HG02938 (cell line): ENCODE measurements around the gene ROMO1.
"Not testable (repeated sequence)": the region's sequence is repeated elsewhere in the genome, so short reads cannot be mapped to it uniquely, and the experiment has no call there.

Experiments
- ATAC-seq: cut with Tn5 transposase; IDR thresholded peaks from one replicate; pipeline ENCODE4 v1.9.1; 2021; ENCODE audit warnings: mild to moderate bottlenecking, moderate library complexity; ENCODE audit not compliant: unreplicated experiment

ROMO1 gene

DNA sequence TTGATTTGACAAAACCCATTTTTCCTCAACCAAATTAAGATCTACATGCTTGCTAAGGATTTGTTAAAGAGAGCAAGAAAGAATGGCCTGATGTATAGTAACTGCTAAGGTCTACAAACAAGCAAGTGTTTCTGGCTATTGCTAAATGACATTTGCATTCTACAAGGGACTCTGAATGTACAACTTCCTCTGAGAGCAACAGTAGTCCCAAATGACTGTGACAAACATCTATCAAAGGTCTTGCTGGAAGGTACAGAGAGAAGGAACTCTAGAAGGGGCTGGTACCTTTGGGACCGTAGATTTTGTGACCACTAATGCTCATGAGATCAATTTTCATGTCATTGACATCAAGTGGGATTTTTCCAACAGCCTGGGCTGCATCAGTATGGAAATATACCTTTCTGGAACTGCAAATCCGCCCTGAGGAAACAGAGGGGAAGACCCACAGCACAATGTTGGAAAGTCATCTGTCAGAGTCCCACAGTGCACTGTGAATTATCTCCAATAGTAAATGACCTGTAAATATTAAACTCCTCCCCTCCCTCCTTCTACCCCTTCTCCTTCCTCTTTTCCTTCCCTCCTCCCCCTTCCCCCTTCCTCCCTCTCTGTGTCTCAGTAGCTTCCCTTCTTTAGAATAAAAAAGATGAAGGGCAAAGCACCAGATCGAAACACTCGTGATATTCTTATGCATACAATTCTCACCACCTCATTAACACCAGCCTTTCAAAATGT, 18.6 kb upstream of the ROMO1 start:
- ATAC-seq = no peak

DNA sequence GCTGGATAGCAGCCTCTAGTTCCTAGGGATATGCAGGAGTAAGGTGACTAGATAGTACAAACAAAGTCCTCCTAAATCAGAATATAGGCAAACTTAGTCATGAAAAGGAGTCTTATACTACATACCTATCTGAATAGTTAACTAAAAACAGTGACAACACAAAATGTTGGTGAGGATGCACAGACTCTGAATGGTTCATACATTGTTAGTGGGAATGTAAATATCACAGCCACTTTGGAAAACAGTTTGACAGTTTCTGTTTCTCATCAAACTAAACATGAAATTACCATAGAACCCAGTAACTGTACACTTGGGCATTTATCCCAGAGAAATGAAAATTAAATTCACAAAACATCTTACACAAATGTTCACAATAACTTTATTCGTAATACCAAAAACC, 17.2 kb upstream of the ROMO1 start:
- ATAC-seq = no peak

DNA sequence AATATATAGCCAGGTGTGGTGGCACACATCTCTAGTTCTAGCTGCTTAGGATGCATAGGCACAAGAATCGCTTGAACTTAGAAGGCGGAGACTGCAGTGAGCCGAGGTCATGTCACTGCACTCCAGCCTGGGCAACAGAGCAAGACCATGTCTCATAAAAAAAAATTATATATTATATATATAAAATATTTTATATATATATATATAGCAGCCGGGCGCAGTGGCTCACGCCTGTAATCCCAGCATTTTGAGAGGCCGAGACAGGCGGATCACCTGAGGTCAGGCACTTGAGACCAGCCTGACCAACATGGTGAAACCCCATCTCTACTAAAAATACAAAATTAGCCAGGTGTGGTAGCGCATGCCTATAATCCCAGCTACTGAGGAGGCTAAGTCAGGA, 13.8 kb upstream of the ROMO1 start:
- ATAC-seq = not testable (repeated sequence)

DNA sequence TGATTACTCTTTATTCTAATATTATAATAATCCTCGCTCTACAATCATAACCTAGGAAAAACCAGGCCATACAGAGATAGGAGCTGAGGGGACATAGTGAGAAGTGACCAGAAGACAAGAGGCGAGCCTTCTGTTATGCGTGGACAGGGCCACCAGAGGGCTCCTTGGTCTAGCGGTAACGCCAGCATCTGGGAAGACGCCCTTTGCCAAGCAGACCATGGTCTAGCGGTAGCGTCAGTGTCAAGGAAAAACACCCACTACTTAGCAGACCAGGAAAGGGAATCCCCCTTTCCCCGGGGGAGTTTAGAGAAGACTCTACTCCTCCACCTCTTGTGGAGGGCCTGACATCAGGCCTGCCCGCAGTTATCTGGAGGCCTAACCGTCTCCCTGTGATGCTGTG, 12.3 kb upstream of the ROMO1 start:
- not testable (repeated sequence) for ATAC-seq

DNA sequence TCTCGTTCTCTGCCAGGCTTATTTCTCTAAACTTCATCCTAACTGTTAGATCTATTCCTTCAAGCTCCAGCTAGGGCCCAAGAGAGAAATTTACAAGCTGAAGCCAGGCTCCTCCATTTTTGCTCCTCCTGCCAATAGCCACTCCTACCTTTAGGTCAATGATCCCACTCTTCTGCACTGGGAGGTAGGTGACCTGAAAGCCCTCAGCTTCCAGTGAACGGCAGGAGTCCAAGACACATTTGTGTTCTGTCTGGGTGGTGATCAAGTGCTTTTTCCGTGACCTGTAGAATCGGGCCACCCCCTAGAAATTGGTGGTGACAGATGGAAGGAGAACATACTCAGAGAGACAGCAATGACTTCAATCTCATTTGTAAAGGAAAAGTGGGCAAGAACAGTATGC, 8.9 kb upstream of the ROMO1 start:
- no peak for ATAC-seq

DNA sequence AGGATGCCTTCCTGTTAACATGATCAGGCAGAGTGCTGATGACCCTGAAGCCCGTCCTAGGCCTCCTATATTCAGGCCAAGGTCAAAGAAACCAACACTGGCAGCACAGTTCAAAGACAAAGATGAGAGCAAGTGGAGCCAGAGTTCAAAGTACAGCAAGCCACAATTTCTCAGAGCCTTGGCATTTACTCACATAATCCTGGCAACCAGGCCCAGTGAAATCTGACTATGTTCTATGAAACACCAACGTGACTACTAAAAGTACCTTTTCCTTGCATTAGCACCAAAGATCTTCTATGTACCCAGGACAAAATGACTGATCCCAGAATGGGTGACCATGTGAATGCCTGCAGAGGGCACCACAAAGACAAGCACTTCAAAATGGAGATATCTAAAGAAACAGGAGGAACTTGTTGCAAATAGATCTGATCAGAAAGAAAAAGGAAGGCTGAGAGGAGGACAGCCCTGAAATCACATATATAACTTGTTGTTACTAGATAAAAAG, 3.9 kb upstream of the ROMO1 start:
- no peak for ATAC-seq

DNA sequence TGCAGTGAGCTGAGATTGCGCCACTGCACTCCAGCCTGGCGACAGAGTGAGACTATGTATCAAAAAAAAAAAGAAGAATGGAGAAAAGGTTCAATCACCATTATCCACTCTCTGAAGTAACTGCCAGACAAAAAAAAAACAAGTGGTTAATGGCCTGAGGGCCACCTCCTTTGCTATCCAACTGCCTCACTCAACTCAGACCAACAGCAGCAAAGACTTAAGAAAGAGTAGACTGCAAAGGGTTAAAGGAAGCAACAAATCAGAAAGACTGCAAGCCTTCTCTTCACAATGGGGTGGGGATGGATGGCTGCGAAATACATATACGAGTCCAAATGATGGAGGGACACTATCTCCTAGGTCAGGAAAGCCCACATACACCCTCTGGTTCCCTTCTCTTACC, 3.2 kb upstream of the ROMO1 start:
- ATAC-seq = no peak

DNA sequence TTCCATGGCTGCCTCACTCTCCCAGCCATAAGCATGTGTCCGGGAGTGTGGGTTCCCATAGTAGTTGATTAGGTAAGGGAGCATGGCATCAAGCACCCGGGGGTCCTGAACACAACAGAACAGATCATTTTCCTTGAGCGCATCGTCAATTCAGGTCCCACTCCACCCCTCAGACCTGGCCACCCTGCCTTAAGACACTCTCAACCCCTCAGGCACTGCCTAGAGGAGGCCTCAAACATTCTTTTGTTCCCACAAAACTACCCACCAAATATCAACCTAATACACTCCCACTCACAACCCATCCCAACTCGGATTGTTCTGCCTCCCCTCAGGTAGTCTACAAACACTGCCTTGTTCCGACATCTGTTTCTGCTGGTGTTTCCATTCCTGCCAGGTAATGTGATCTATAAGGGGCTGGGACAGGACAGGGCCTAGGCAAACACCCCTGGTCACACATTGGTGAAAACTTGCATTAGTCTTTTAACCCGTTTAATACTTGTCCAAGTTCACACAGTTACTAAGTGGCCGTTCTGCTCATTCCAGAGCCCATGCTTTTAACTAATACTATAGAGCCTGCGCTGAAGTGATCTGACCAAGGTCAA, 1.4 kb upstream of the ROMO1 start:
- no peak for ATAC-seq

DNA sequence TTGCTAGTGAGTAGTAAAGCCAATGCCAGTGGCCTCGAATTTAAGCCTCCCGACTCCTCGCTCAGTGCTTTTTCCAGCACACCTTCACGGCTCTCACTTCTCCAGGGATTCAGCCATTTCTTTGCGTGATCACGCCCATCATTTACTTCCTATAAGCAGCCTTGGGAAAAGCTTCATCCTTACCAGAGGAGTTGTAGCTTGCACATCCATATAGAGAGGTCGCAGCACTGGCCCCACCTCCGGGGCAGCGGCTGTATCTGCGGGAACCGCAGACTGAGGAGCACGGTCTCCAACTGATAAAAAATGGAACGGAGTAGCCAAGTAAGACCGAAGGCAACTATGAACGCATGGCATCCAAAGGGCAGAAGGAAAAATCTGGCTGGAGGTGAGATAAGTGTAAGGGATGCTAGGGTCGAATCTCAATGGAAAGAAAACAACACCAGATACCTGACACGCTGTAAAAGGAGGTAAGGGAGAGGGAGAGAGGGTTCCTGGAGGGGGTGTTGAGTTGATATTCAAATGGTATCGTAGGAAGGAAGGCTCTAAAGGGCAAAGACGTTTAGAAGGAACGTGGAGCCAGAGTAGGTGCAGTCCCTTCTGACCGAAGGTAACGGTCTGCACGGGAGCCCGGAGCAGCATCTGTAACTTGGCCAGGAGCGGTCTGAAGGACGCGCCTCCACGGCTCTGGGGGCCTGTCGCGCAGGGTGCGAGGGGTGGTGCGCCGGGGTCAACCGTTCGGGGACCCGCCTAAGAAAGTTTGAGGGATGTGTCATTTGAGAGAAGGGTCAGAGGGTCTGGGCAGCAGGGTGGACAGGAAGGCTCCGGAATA, 693 bp upstream of the ROMO1 start:
- ATAC-seq = peak; percentile 31

DNA sequence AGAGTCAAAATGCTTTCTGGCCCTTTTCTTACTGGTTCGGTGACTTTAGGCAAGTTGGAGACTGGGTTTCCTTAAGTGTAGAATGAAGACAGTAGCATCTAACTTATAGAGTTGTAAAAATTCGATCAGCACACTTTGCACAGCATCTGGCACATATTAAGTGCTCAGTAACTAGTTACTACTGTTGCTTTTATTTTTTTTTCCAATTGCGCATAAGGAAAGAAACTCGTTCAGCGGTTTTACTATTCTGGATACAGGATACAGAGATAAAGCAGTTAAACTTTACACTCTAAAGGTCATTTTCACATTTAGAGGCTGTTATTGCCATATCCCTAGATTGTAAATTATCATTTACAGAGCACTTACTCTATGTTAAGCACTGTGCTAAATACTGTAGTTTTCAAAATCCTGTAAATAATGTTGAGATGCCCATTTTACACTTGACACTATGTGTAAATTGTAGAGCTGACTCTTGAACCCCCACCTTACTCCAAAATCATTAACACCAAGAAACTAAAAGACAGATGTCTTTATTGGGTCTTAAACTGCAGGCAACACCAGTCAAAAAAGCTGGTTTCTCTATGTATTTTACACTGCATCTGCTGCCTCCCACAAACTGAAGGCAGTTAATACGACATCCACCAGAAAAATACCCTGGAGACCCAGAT, 886 bp downstream of the ROMO1 start:
- no peak for ATAC-seq

DNA sequence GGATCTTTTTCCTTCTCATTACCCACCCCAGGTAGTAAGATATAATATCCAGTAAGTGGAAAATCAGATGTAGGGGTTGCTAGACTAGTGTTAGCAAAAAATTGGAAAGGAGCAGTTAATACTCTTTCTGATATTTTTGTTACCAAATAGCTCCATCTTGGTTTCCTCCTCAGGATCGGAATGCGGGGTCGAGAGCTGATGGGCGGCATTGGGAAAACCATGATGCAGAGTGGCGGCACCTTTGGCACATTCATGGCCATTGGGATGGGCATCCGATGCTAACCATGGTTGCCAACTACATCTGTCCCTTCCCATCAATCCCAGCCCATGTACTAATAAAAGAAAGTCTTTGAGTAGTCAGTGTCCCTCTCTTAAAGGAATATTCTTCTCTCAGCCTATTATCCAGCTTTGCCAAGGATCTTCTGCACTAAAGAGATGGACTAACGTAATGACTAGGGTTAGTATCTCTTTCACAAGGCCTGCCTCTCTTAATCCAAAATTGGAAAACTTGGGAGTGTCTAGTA, 1.5 kb downstream of the ROMO1 start:
- no peak for ATAC-seq

DNA sequence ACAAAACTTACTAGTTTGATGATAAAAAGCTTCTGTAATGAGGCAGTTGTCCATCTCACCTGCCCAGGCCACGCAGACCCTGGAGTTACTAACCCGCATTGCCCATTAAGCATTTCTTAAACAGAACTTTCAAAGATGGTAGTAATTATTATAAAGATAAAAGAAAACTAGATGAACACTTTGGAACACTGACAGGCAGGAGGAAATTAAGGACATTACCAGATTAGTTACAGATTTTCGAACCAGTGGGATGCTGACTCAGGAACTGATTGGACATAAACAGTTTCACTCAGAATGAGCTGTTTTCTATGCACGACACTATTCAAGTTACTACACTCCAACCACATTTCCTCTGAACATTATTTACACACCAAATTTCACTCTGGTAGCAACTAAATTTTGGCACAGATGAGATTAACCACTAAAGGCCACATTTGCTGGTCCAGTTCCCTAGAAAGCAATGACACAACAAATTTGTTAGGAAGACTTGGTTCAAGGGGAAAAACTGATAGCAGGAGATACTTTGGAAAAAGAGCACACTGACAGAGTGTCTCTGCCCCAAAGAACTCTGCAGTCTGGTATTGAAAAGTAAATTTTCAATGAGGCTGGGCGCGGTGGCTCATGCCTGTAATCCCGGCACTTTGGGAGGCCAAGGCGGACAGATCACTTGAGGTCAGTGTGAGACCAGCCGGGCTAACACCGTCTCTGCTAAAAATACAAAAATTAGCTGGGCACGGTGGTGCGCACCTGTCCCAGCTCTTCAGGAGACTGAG, 3.0 kb downstream of the ROMO1 start:
- no peak for ATAC-seq

DNA sequence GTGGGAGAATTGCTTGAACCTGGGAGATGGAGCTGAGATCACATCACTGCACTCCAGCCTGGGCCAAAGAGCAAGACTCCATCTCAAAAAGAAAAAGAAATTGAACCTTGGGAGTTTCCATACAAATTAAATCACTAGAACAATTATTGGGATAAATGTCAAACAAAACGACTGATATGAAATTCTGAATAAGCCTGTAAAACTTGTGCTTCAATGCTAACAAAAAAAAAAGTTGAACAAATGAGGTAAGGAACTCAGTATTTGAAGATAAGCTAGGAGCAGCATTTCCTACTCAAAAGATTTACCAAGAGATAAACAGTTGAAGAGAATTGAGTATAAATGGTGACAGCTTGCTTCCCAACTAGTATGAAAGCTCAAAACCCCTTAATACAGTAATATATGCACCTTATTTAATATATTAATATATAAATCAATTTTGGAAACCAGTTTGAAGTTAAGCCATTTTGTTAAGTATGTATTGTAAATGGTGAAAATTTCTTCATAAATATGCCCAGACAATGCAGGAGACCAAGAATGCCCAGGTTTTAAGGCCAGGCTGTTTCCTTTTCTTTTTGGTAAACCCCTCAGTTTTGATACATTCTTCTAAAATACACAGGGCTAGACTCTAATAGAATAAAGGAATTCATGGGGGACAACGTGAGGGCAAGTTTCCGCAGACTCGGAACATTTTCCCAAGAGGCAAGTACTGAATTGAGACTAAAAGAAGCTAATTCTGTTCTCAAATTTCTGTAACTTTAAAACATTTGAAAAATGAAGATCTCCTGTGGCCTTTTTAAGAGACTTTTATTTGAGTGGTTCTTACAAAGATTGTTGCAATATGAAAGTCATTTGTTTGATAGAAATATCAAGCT, 3.9 kb downstream of the ROMO1 start:
- no peak for ATAC-seq

DNA sequence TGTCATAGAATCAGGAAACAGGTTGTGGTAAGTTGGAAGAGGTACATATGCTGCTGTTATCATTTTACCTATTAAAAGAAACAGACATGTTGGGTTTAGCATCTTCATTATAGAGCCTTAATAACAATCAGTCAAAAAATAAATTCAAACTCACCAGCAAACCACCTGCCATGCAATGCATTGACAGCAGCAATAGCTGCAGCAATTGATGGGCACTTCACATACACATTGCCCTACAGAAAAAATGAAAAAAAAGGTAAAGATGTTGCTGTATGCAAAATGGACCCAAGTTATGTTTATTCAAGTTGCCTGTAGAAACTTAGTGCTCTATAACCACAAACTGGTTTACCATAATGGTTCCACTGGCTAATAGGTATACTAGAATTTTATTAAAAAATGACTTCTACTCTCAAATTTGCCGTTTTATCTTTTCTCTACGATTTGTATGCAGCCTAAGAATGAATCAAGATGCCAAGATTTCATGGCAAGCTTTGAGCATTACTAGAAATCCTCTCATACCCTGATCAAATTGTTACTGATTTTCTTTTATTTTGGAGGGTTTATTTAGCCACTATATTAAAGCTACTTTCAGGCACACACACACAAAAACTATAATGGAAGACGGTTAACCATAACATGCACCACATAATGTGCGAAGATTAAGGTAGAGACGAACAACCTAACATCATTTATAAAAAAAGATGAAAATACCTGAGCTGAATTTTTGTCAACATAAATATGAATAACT, 5.5 kb downstream of the ROMO1 start:
- no peak for ATAC-seq

DNA sequence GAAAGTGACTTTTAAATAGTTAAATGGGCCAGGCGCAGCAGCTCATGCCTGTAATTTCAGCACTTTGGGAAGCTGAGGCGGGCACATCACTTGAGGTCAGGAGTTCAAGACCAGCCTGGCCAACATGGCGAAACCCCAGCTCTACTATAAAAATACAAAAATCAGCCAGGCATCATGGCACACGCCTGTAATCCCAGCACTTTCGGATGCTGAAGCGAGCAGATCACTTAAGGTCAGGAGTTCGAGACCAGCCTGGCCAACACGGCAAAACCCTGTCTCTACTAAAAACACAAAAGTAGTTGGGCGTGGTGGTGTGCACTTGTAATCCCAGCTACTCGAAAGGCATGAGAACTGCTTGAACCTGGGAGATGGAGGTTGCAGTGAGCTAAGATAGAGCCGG, 6.7 kb downstream of the ROMO1 start:
- ATAC-seq = not testable (repeated sequence)

DNA sequence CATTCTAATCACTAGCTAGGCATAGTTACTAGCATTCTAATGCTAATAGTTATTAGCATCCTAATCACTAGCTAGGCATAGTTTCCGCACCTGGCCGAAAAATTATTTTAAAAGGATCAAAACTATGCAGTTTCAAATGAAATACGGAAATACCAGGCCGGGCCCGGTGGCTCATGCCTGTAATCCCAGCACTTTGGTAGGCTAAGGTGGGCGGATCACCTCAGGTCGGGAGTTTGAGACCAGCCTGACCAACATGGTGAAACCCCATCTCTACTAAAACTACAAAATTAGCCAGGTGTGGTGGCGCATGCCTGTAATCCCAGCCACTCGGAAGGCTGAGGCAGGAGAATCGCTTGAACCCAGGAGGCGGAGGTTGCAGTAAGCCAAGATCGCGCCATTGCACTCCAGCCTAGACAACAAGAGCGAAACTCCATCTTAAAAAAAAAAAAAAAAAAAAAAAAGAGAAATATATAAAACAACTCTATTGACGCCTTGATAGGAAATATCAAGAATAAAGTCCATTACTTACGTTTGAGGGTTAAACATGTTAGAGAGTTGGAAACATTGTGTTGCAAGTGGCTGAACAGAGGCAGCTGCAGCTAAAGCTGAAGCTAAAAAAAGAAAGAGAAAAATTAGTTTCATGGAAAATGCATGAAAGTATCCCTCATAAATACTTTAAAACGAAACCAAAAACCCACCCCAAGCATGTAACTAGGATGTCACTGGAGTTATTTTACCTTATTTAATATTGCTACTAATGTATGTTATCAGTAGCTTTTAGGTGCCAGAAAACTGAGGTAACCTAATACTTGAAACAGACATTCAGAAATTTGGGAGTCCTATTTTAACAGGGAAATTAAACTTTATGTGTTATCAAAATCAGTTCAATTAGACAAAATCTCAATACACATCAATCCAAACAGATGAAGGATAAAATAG, 7.7 kb downstream of the ROMO1 start:
- ATAC-seq = not testable (repeated sequence)

DNA sequence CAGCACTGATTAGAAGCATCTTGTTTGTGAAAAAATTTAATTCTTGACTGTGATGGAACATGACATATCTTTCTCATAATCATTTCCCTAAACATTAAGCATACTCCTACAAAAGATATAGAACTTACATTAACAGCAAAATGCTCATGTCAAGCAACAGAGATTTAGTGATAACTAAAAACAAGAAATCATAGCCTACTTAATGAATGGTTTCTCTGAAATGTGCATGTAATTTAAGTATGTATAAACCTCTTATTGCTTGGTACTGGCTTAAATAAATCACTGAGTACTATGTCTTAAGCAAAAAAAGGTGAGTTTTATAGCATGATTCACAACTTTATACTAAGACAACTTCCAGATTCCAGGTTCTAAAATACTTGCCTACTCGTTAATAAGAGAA, 9.3 kb downstream of the ROMO1 start:
- no peak for ATAC-seq
